Head of caudate nucleus (tissue), 42 donors: Measurements from ENCODE around the gene STMN3.
A peak's percentile ranks its signal among the peaks of the same experiment; 100 is the strongest.
"Not testable (repeated sequence)": the region's sequence is repeated elsewhere in the genome, so short reads cannot be mapped to it uniquely, and the experiment has no call there.

Source experiments
- DNase-seq, 42 donors: peaks; one replicate each; pipeline versions ENCODE4 v3.0.0 to v3.0.0-alpha.2; 2020 to 2021; ENCODE audit warnings: mixed read lengths in 7 of 42
- intact Hi-C: fragments of 100-400 bp; cut with DNase I; formaldehyde crosslinking; loops from one replicate; pipeline ENCODE4 v1.15.0; 2022

Gene STMN3

GRCh38 chr20:63681609-63682142 lies 28.5 kb upstream of the STMN3 start:
- DNase-seq: no peak
- intact Hi-C loops: no loop called here

- intact Hi-C loops: no loop called here
- no peak for DNase-seq
Observed at GRCh38 chr20:63680857-63681608, 27.8 kb upstream of the STMN3 start.

- no peak for DNase-seq
- intact Hi-C loops: no loop called here
Observed at GRCh38 chr20:63680427-63680826, 27.2 kb upstream of the STMN3 start.

GRCh38 chr20:63679799-63680305 lies 26.6 kb upstream of the STMN3 start:
- intact Hi-C loops: no loop called here
- no peak for DNase-seq

- no peak for DNase-seq
- intact Hi-C loops: no loop called here
Observed at GRCh38 chr20:63678667-63679465, 25.6 kb upstream of the STMN3 start.

GRCh38 chr20:63678071-63678470 lies 24.8 kb upstream of the STMN3 start:
- intact Hi-C loops: no loop called here
- DNase-seq: peak in 28 of 42 donors; percentile 18 to 78 (median 48)

- intact Hi-C loops: no loop called here
- peak in 21 of 42 donors; percentile 8 to 81 (median 53) for DNase-seq
Observed at GRCh38 chr20:63675681-63676368, 22.6 kb upstream of the STMN3 start.

GRCh38 chr20:63673951-63674350 lies 20.7 kb upstream of the STMN3 start:
- intact Hi-C loops: no loop called here
- DNase-seq: no peak

- intact Hi-C loops: no loop called here
- DNase-seq: no peak
Observed at GRCh38 chr20:63672666-63673065, 19.4 kb upstream of the STMN3 start.

GRCh38 chr20:63671695-63672094 lies 18.5 kb upstream of the STMN3 start:
- DNase-seq: not testable (repeated sequence)

GRCh38 chr20:63668351-63668750 lies 15.1 kb upstream of the STMN3 start:
- intact Hi-C loops: no loop called here
- no peak for DNase-seq

More at GRCh38 chr20:63671695-63672094, 18.5 kb upstream of the STMN3 start:
- intact Hi-C loops: not testable (repeated sequence)

- DNase-seq: no peak
Observed at GRCh38 chr20:63667858-63668257, 14.6 kb upstream of the STMN3 start.

GRCh38 chr20:63665708-63666107 lies 12.5 kb upstream of the STMN3 start:
- no peak for DNase-seq
- intact Hi-C loops: no loop called here

More at GRCh38 chr20:63667858-63668257, 14.6 kb upstream of the STMN3 start:
- intact Hi-C loops: no loop called here

- intact Hi-C loops: no loop called here
- DNase-seq: peak; percentile 56 to 91 (median 80)
Observed at GRCh38 chr20:63664861-63665594, 11.8 kb upstream of the STMN3 start.

GRCh38 chr20:63664143-63664851 lies 11.1 kb upstream of the STMN3 start:
- DNase-seq: no peak
- intact Hi-C loops: no loop called here

- no peak for DNase-seq
- intact Hi-C loops: no loop called here
Observed at GRCh38 chr20:63663332-63664066, 10.3 kb upstream of the STMN3 start.

- intact Hi-C loops: no loop called here
- no peak for DNase-seq
Observed at GRCh38 chr20:63662813-63663189, 9.6 kb upstream of the STMN3 start.
